HG03521 (cell line): ENCODE data around the gene ANKRD36.
"Not testable (repeated sequence)": the region's sequence is repeated elsewhere in the genome, so short reads cannot be mapped to it uniquely, and the experiment has no call there.

Experiments used
- ATAC-seq: cut with Tn5 transposase; IDR thresholded peaks from one replicate; pipeline ENCODE4 v1.9.1; 2021; ENCODE audit warnings: mild to moderate bottlenecking, moderate library complexity; ENCODE audit not compliant: unreplicated experiment

ANKRD36 gene

DNA sequence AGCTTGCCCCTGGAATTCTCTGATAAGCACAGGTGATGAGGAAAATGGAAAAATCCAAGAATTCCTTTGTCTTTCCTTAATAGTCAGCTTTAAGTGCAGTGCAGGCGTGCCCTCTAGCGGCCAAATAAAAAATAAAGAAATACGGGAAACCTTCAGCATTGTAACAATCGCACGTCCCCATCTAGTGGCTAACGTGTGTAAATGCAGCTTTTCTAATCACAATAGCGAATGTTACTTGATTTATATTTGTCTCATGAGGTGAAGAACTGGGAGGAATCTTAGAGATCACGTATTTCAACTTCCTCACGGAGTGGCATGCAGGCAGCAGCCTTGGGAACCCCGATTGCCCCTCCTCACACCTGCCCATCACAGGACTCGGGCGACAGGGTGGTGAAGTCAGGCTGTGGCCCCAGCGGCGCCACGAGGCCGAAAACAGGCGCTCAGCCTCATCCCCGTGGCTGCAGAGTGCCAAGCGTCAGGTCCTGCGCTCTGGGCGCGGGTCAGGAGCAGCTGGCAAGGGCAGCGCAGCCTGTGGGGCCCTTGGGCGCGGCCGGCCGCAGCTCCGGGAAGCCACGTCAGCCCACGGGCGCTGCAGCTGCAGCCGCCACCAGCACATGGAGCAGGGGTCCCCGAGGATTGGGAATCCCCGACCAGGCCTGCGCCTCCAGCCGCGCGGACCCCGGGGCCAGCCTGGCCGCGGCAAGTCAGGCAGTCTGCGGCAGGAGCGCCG lies 468 bp upstream of the ANKRD36 start:
- peak; percentile 39 for ATAC-seq

DNA sequence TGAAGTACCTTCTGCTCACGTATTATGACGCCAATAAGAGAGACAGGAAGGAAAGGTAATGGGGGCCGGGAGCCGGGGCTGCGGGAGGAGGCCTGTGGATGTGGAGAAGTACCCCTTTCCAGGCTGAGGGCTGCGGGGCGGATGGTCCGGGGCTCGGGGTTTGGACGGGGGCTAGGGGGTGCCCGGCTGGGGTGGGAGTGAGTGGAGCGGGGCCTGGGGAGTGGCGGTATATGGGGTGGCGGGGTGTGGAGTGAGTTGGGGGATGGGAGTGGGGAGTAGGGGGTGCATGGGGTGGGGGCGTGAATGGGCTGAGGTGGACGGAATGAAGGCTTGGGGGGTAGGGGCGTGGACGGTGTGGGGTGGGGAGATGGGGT lies 916 bp downstream of the ANKRD36 start:
- ATAC-seq, result not testable (repeated sequence)

DNA sequence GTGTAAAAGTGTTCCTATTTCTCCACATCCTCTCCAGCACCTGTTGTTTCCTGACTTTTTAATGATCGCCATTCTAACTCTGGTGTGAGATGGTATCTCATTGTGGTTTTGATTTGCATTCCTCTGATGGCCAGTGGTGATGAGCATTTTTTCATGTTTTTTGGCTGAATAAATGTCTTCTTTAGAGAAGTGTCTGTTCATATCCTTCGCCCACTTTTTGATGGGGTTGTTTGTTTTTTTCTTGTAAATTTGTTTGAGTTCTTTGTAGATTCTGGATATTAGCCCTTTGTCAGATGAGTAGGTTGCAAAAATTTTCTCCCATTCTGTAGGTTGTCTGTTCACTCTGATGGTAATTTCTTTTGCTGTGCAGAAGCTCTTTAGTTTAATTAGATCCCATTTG lies 16.1 kb downstream of the ANKRD36 start:
- ATAC-seq, result not testable (repeated sequence)

GRCh38 chr2:97144016-97144415 lies 31.1 kb downstream of the ANKRD36 start:
- ATAC-seq, result not testable (repeated sequence)

- ATAC-seq, result not testable (repeated sequence)
Observed at GRCh38 chr2:97166548-97166947, 53.6 kb downstream of the ANKRD36 start.

GRCh38 chr2:97167938-97168337 lies 55.0 kb downstream of the ANKRD36 start:
- not testable (repeated sequence) for ATAC-seq

DNA sequence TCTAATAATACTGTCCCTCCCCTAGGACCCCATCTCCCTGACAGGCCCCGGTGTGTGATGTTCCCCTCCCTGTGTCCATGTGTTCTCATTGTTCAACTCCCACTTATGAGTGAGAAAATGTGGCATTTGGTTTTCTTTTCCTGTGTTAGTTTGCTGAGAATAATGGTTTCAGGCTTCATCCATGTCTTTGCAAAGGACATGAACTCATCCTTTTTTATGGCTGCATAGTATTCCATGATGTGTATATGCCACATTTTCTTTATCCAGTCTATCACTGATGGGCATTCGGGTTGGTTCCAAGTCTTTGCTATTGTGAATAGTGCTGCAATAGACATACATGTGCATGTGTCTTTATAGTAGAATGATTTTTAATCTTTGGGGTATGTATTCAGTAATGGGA lies 55.6 kb downstream of the ANKRD36 start:
- not testable (repeated sequence) for ATAC-seq

DNA sequence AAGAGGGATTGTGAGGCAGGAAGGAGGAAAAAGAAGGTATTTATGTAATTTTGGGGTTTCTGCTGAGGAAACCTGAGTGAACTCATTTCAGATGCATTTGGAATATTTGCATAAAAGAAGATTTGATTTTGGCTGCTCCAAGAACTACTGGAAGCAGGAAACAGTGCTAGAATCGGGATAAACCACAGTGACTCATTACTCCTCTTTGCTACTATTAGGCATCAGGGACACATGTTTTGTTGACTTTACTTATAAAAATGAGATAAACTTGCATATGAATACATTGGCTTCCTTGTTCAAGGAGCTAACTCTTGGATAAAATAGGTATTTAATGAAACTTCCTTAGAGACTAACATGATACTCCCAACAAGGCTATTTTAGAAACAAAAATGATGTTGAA lies 67.4 kb downstream of the ANKRD36 start:
- not testable (repeated sequence) for ATAC-seq

- not testable (repeated sequence) for ATAC-seq
Observed at GRCh38 chr2:97195349-97195748, 82.4 kb downstream of the ANKRD36 start.

GRCh38 chr2:97197251-97197650 lies 84.3 kb downstream of the ANKRD36 start:
- not testable (repeated sequence) for ATAC-seq

DNA sequence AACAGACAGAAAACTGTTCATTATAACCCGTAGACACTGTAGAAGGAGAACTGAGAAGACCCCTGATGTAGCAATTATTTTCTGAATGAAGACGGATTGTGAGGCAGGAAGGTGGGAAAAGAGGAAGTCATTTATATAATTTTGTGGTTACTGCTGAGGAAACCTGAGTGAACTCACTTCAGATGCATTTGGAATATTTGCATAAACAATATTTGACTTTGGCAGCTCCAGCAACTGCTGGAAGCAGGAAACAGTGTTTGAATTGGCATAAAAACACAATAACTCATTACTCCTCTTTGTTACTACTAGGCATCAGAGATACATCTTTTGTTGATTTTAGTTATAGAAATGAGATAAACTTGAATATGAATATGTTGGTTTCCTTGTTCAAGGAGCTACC lies 87.9 kb downstream of the ANKRD36 start:
- not testable (repeated sequence) for ATAC-seq

GRCh38 chr2:97202643-97203250 lies 89.8 kb downstream of the ANKRD36 start:
- not testable (repeated sequence) for ATAC-seq

DNA sequence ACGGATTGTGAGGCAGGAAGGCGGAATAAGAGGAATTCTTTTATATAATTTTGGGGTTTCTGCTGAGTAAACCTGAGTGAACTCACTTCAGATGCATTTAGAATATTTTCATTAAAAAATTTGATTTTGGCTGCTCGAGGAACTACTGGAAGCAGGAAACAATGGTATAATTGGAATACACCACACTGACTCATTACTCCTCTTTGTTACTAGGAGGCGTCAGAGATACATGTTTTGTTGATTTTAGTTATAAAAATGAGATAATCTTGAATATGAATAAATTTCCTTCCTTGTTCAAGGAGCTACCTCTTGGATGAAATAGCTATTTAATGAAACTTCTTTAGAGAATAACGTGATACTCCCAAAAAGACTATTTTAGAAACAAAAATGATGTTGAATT lies 97.4 kb downstream of the ANKRD36 start:
- no peak for ATAC-seq

DNA sequence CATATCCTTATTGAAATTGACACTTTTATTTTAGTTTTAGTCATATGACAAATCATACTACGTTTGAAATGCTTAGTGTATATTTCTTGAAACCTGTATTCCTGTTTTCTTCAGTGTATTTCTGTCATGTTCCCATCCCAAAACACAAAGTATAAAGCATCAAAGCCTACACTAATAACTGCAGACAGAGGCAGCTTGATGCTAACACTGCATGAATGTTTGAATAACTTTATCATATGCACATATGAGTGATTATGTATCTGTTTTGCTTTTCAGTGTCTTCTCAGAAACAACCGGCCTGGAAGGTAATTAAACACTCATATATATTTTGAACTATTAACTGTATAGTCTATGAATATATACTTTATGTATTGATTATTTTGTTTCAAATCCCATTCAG lies 102.1 kb downstream of the ANKRD36 start:
- not testable (repeated sequence) for ATAC-seq

- ATAC-seq, result not testable (repeated sequence)
Observed at GRCh38 chr2:97230848-97231585, 118.1 kb downstream of the ANKRD36 start.

DNA sequence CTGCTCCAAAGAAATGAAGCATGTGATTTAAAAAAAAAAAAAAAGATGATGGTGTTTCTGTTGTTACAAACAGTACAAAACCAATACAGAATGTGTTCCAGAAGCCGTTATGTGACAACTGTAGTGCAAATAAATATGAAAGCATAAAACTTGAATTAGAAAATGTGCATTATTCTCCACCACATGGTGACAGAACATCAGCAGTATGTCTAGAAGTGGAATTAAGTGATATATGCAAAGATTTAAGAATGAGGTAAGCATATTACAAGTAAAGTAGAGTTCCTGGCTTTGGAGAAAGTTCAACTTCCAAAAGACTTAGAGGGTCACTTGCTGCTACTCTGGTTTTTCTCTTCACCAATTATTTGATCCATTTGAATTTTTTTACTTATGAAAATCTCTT lies 120.0 kb downstream of the ANKRD36 start:
- ATAC-seq, result not testable (repeated sequence)

DNA sequence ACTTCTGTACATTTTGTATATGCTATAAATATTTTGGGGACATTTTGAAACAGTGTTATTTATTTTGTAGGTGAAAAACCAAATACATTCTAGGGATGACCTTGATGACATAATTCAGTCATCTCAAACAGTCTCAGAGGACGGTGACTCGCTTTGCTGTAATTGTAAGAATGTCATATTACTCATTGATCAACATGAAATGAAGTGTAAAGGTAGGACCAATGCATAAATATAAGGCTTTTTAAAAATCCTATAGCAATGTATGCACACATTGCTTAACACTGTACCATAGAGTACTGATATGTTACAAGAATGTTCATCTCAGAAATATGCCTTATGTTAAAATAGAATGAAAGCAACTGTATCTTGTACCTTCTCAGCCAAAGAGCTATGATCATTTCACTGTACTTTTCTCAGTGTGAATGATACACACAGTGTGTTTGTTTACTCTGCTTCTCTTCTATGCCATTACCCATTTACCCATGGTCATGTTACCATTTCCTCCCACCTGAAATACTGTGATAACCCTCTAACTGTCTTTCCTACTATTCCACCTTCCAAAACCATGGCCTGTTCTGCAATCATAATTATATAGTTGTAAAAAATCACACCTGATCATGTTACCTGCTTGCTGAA lies 120.8 kb downstream of the ANKRD36 start:
- not testable (repeated sequence) for ATAC-seq

GRCh38 chr2:97261192-97261591 lies 148.2 kb downstream of the ANKRD36 start:
- not testable (repeated sequence) for ATAC-seq

GRCh38 chr2:97266449-97266848 lies 153.5 kb downstream of the ANKRD36 start:
- not testable (repeated sequence) for ATAC-seq

DNA sequence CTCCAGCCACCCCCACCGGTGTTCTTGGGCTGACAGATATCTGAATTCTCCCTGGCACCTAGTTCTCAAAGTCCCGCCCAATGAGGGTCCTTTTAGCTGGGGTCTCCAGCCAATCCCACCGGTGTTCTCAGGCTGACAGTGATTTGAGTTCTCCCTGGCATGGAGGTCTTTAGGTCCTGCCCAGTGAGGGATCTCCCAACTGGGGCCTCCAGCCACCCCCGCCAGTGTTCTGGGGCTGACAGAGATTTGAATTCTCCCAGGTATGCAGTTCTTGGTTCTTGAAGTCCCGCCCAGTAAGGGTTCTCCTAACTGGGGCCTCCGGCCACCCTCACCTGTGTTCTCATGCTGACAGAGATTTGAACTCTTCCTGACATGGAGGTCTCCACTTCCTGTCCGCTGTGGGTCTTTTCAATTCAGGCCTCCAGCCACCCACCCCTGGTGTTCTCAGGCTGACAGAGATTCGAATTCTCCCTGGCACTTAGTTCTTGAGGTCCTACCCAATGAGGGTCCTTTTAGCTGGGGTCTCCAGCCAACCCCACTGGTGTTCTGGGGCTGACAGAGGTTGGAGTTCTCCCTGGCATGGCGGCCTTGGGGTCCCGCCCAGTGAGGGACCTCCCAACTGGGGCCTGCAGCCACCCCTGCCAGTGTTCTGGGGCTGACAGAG lies 154.6 kb downstream of the ANKRD36 start:
- no peak for ATAC-seq
